ENCODE results near the gene RPA1. TPM values are rescaled to one million over a fixed set of nuclear protein-coding genes. Genes with fewer than 3 reads are reported as not detected.

RPA1 gene
- total RNA-seq, 1 experiment from 2014 or later, result 158 TPM

DNA sequence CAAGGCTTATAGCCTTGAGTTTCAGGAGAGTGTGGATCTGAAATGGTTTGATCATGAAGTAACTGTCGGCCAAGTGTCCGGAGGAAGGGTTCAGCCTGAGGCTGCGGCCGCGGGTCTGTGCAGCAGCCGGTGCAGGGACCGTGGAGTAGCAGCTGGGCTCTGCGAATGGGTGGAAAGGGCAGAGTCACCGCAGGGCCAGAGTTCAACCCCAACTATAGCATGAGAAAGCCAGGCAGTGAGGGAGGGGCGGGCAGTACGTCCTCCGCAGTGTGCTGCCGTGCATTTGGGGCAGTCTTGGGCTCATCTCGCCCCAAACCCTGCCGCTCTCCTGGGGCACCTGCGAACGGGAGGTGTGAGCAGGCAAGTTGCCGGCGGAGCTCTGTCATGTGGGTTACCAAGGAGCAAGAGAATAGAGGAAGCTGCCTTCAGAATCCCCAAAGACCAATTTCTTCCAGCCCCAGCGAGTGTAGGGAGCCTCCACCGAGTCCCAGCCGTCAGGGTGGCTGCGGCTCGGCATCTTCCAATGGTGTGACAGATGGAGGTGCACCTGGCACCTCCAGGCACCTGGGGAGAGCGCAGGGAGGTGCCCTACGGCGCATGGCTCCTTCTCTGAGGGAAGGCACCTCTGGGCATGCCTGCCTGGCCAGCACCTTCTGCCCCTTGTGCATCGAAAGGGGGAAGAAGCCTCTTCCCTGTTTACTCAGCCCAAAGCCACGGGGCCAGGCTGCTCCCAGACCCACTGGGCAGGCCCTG lies 87.3 kb downstream of the RPA1 start:
- POLR2A ChIA-PET, result interaction anchor here (0.5 to 0.6 kb wide), 2 partner anchors 61 to 599 kb away, joined by 3 to 4 read pairs; no protein-coding TSS in a partner anchor
- Mint-ChIP-seq H3K27me3 (ENCODE audit: low read depth) (peaks cover 42% of the 10 kb centered on the region), H3K4me3 (no peak overlapping the region), H3K36me3 (no peaks in the 10 kb centered on the region), H3K27ac (no peak overlapping the region), H3K9me3 (no peaks in the 10 kb centered on the region), H3K4me1 (peaks cover 3% of the 10 kb centered on the region)
- no peak for DNase-seq (ENCODE audit: low spot score)
- no peak for TF ChIP-seq TEAD1 (CRISPR knock-in tag; IDR thresholded peaks at IDR 0.05)
- TF ChIP-seq ZSCAN18 (CRISPR knock-in tag; IDR thresholded peaks at IDR 0.05), result no peak
- TF ChIP-seq ESRRA (CRISPR knock-in tag; IDR thresholded peaks at IDR 0.05; ENCODE audit: borderline replicate concordance), result no peak
- no peak for TF ChIP-seq ZNF281 (CRISPR knock-in tag; IDR thresholded peaks at IDR 0.05)
- no peak for TF ChIP-seq SMAD4 (CRISPR knock-in tag; IDR thresholded peaks at IDR 0.05)
- TF ChIP-seq JAZF1 (CRISPR knock-in tag; IDR thresholded peaks at IDR 0.05), result no peak
- no peak for TF ChIP-seq ERG (CRISPR knock-in tag; IDR thresholded peaks at IDR 0.05)
- no peak for TF ChIP-seq IRF2 (CRISPR knock-in tag; IDR thresholded peaks at IDR 0.05; ENCODE audit: borderline replicate concordance, low read depth)
- TF ChIP-seq ZNF317 (CRISPR knock-in tag; IDR thresholded peaks at IDR 0.05; ENCODE audit: borderline replicate concordance, low read depth), result no peak
- no peak for TF ChIP-seq PRRX2 (CRISPR knock-in tag; IDR thresholded peaks at IDR 0.05)
- TF ChIP-seq GTF2I (CRISPR knock-in tag; conservative IDR thresholded peaks at IDR 0.05), result no peak
- no peak for TF ChIP-seq KAT7 (CRISPR knock-in tag; IDR thresholded peaks at IDR 0.05; ENCODE audit: borderline replicate concordance)
- no peak for TF ChIP-seq AFF4 (CRISPR knock-in tag; IDR thresholded peaks at IDR 0.05; ENCODE audit: borderline replicate concordance)
- TF ChIP-seq, protein P1, sequence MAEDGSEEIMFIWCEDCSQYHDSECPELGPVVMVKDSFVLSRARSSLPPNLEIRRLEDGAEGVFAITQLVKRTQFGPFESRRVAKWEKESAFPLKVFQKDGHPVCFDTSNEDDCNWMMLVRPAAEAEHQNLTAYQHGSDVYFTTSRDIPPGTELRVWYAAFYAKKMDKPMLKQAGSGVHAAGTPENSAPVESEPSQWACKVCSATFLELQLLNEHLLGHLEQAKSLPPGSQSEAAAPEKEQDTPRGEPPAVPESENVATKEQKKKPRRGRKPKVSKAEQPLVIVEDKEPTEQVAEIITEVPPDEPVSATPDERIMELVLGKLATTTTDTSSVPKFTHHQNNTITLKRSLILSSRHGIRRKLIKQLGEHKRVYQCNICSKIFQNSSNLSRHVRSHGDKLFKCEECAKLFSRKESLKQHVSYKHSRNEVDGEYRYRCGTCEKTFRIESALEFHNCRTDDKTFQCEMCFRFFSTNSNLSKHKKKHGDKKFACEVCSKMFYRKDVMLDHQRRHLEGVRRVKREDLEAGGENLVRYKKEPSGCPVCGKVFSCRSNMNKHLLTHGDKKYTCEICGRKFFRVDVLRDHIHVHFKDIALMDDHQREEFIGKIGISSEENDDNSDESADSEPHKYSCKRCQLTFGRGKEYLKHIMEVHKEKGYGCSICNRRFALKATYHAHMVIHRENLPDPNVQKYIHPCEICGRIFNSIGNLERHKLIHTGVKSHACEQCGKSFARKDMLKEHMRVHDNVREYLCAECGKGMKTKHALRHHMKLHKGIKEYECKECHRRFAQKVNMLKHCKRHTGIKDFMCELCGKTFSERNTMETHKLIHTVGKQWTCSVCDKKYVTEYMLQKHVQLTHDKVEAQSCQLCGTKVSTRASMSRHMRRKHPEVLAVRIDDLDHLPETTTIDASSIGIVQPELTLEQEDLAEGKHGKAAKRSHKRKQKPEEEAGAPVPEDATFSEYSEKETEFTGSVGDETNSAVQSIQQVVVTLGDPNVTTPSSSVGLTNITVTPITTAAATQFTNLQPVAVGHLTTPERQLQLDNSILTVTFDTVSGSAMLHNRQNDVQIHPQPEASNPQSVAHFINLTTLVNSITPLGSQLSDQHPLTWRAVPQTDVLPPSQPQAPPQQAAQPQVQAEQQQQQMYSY (CRISPR knock-in tag; IDR thresholded peaks at IDR 0.05), result no peak
- no peak for TF ChIP-seq PREB (CRISPR knock-in tag; IDR thresholded peaks at IDR 0.05; ENCODE audit: borderline replicate concordance)
- no peak for TF ChIP-seq ELF4 (CRISPR knock-in tag; IDR thresholded peaks at IDR 0.05; ENCODE audit: low read depth)
- TF ChIP-seq EMX1 (CRISPR knock-in tag; IDR thresholded peaks at IDR 0.05), result no peak
- no peak for TF ChIP-seq NFATC4 (CRISPR knock-in tag; IDR thresholded peaks at IDR 0.05)
- TF ChIP-seq ZNF121 (CRISPR knock-in tag; IDR thresholded peaks at IDR 0.05), result no peak
- no peak for TF ChIP-seq SOX15 (CRISPR knock-in tag; IDR thresholded peaks at IDR 0.05)
- CTCF ChIA-PET, result interaction anchor here (1.7 kb wide), 1 partner anchor 141 kb away, joined by 5 read pairs; no protein-coding TSS in a partner anchor
- no peak for ATAC-seq

Data from WTC11 (cell line).